ENCODE data around the gene MYH13. TPM values are rescaled to one million over a fixed set of nuclear protein-coding genes. Genes with fewer than 3 reads are reported as not detected.

MYH13 gene
- total RNA-seq, 1 experiment from 2014 or later, result not detected

GRCh38 chr17:10306585-10306984 lies 66.2 kb downstream of the MYH13 start:
- Mint-ChIP-seq H3K27ac (no peak overlapping the region; a peak in 1 of 7 replicates), H3K9me3 (peaks cover 0 to 22% of the 10 kb centered on the region in 2 experiments; a peak in 3 of 5 replicates), H3K36me3 (ENCODE audit: insufficient read depth in 1 of 3, low read depth in 3 of 3) (peaks cover 0 to 4% (median 0%) of the 10 kb centered on the region in 3 experiments; a peak in 4 of 7 replicates), H3K4me3 (no peak overlapping the region), H3K27me3 (ENCODE audit: low read depth) (no peaks in the 10 kb centered on the region; the same call in none of the 2 replicates), H3K4me1 (peaks cover 12 to 16% of the 10 kb centered on the region in 2 experiments)
- Histone ChIP-seq H3T11ph (ENCODE audit: low read length) (no peak overlapping the region), H3K4me1 (ENCODE audit: insufficient read depth, low read length) (peaks cover 5% of the 10 kb centered on the region; the same call in 1 of the 2 replicates), H2BK12ac (ENCODE audit: insufficient read length, low read depth, low read length) (no peak overlapping the region), H4K20me1 (ENCODE audit: control insufficient read depth, insufficient read depth, insufficient read length) (no peaks in the 10 kb centered on the region), H3K27ac (ENCODE audit: insufficient read length, low read depth, low read length) (no peak overlapping the region), H2BK20ac (ENCODE audit: low read depth, low read length, poor library complexity, severe bottlenecking) (no peak overlapping the region), H2BK15ac (ENCODE audit: low read depth, low read length) (no peak overlapping the region), H3K18ac (ENCODE audit: insufficient read length, low read depth, low read length) (no peak overlapping the region), H3K4ac (ENCODE audit: low read depth, low read length) (no peak overlapping the region), H3K79me1 (ENCODE audit: insufficient read depth, low read depth, low read length, poor library complexity, severe bottlenecking) (no peaks in the 10 kb centered on the region), H3K4me2 (ENCODE audit: insufficient read depth, insufficient read length, low read length) (no peak overlapping the region), H2AFZ (ENCODE audit: low read length) (no peak overlapping the region), H3K9me3 (ENCODE audit: control insufficient read depth, low read depth, low read length) (no peaks in the 10 kb centered on the region), H2AK5ac (ENCODE audit: insufficient read length, low read length) (no peak overlapping the region), H4K5ac (ENCODE audit: insufficient read length, low read depth, low read length) (no peak overlapping the region), H3K27me3 (ENCODE audit: insufficient read depth, low read length) (no peaks in the 10 kb centered on the region), H2BK5ac (ENCODE audit: insufficient read length, low read length) (no peak overlapping the region), H3K23me2 (ENCODE audit: insufficient read length, low read depth, low read length, poor library complexity, severe bottlenecking) (no peaks in the 10 kb centered on the region), H3K79me2 (ENCODE audit: insufficient read depth, low read length) (no peaks in the 10 kb centered on the region), H4K91ac (ENCODE audit: insufficient read length, low read depth, low read length) (no peak overlapping the region), H3K9ac (ENCODE audit: extremely low read depth, insufficient read length, low read length) (no peak overlapping the region), H3K23ac (ENCODE audit: insufficient read length, low read depth, low read length) (no peak overlapping the region), H3K14ac (ENCODE audit: insufficient read depth, low read length) (no peak overlapping the region), H4K8ac (replicated peaks; ENCODE audit: insufficient read length, low read depth, low read length) (no peak overlapping the region), H2BK120ac (ENCODE audit: low read depth, low read length, poor library complexity, severe bottlenecking) (no peak overlapping the region), H3K56ac (ENCODE audit: insufficient read length, low read depth, low read length) (no peak overlapping the region)
- DNase-seq, result no peak
- WGBS (ENCODE audit: extremely low coverage, insufficient read length, low lambda C conversion rate), result no CpG with 5 or more reads among the region's 5 CpGs
- TF ChIP-seq CTCF (conservative IDR thresholded peaks at IDR 0.05), result no peak
